GM19328 (cell line): Measurements from ENCODE around the gene DAGLA.
A peak's percentile ranks its signal among the peaks of the same experiment; 100 is the strongest.

Experiments
- ATAC-seq: cut with Tn5 transposase; IDR thresholded peaks from one replicate; pipeline ENCODE4 v1.9.1; 2021; ENCODE audit warnings: mild to moderate bottlenecking, moderate library complexity; ENCODE audit not compliant: unreplicated experiment

Gene DAGLA

DNA sequence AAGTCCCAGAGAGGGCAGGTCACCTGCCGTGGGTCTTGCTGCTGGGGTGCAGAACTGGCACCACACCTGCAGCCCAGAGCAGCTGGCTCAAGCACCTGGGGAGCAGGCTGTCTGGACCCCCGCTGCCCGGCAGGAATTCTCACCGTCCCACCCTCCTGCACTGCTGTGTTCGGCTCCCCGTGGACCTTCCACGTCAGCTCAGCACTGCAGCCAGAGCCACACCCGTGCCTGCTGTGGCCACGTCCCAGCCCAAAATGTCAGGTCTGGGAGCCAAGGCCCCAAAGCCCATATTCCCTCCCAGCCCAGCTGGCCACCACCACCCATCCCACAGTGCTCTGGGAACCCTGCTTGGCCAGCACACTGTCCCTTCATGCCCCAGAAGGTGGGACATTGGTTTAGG lies 44.2 kb downstream of the DAGLA start:
- no peak for ATAC-seq

DNA sequence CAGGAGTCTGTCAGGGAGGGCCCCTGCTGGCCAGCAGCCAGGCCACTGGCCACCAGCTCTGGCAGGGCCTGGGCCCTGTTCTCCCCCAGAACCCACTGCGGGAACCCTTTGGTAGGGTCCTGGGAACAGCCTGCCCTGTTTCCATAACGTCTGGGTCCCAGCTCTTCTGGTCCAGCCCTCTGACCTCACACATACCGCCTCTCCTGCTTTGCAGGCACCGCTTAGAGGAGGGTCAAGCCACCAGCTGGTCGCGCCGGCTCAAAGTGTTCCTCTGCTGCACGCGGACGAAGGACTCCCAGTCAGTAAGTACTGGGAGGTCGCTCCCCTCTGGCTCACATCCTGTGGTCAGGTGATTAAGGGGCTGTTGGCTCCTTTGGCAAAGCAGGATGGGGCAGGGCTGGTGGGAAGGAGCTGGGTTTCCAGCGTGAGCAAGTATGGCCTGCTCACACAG lies 45.6 kb downstream of the DAGLA start:
- no peak for ATAC-seq

DNA sequence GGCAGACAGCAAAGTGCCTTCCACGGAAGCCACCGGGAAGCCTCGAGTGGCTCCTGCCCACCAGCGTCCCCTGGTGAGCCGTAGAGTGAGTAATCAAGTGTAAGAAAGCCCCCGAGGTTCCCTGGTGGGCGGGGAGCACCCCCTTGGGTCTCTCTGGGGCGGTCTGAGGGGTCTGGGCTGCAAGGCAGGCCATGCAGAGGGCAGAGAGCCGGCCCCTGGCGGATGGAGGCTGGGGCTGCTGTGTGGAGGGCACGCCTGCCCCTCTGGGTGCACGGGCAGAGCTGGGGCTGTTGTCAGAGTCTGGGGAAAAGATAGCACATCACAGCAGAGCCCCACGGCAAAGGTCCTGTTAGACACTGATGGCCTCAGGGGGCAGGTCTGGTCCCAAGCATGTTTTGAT lies 46.6 kb downstream of the DAGLA start:
- ATAC-seq = no peak

DNA sequence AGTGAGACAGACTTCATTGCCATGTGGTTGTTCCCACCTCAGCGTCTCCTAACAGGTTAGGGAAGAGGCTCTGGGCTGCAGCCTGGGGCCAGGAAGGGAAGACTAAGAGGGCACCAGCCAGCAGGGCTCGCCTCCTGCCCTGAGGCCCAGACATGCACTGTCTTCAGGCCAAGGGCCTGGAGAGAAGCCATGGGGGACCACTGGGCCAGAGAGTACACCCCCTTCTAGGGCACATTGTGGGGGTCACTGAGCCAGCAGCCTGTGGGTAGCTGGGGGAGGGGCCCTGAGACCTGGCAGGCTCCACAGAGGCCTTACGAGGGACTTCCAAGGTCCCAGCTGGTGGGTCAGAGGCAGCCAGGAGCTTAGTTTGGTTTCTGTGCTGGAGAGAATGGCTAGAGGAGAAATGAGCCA lies 47.2 kb downstream of the DAGLA start:
- no peak for ATAC-seq

DNA sequence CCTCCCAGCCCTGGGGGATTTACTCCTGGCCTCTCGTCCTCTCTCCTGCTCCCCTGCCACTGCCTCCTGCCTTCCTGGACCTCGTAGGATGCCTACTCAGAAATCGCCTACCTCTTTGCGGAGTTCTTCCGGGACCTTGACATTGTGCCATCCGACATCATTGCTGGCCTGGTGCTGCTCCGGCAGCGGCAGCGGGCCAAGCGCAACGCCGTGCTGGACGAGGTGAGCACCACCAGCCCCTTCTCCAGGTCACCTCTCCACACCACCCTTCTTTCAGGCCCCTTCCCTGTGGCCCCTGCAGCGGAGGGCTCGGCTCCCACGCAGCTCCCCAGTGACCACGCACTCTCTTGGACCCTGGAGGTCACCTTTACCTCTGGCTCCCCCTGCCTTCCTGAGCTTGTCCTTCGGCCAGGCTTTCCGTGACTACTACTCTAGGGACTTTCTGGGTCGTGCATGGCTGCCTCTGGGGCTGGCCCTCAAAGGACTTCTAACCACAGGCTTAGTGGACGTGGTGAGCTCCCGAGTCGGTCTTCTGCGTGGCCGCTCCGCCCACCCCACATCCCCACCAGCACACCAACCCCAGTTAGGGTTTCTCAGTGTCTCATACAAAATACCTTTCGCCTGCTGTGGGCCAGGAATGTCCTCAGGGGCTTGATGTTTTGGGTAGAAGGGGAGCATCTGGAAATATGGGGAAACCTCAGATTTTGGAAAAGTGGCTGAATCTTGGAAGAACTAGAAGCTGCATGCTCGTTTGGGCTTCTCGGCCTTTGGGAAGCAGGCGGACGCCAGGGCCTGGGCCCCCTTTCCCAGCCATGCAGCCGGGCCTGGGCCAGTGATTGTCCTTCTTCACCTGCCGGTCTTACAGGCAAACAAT lies 48.1 kb downstream of the DAGLA start:
- no peak for ATAC-seq

DNA sequence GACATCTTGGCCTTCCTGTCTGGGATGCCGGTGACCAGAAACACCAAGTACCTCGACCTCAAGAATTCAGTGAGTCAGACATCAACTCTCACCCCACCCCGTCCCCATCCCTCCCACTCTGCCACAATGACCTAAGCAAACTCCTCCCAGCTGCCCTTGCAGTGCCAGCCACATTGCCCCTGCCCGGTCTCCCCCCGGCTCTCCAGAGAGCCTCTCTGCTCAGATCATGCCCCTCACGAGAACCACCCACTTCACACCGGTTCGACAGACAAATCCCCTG lies 48.7 kb downstream of the DAGLA start:
- ATAC-seq = no peak

DNA sequence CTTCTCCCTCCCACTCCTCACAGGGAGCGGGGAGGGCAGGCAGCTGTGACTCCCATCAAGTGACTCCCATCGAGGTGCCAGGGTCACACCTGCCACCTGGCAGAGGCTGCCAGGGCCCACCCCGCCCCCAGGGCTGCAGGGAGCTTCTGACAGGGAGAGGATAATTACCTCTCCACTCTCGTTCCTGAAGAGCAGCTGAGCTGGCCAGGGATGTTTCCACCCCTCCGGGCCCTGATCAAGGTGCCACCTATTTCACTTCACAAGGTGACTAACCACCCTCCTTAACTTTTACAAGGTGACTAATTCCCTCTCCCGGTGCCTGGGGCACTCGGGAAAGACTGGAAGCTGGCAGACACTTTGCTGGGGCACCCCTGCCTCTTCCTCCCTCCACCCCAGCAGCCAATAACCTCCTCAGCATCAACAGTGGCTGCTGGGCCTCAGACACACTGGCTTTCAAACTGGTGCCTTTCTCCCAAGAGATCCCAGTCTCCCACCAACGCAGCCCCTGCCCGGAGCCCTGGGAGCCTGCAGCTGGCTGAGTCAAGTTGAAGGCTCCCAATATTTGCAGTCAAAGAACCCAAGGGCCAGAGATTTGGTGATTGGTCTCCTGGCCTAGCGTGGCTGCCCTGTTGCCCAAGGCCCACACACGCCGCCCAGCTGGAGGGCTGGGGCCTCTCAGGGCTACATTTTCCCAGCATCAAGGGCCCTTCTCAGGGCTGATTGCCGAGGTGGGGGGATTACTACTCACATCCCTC lies 50.2 kb downstream of the DAGLA start:
- no peak for ATAC-seq

DNA sequence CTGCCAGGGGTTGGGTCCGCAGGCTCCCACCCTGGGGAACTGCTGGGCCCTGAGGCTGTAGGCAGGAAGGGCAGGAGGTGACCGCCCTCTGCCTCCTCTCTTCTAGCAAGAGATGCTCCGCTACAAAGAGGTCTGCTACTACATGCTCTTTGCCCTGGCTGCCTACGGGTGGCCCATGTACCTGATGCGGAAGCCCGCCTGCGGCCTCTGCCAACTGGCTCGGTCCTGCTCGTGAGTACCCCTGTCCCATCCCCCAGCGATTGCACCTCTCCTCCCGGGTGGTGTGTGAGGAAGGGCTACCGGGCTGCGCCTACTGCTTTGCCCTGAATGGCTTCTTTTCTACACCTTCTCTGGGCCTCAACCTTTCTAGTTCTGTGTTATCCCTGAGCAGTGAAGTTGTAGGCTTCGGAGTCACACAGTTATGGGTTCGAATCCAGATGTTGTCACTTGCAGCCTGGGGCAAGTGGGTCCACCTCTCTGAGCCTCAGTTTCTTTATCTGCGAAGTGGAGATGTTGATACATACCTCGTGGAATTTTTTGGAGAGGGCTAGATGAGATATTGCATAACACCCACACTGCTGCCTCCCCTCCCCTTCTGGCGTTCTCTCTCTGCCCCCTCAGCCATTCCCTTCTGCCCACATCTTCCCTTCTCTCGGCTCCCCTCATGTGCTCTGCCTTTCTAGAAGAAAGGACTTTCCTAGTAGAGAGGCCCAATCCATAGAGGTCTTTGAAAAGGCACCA lies 51.2 kb downstream of the DAGLA start:
- no peak for ATAC-seq

DNA sequence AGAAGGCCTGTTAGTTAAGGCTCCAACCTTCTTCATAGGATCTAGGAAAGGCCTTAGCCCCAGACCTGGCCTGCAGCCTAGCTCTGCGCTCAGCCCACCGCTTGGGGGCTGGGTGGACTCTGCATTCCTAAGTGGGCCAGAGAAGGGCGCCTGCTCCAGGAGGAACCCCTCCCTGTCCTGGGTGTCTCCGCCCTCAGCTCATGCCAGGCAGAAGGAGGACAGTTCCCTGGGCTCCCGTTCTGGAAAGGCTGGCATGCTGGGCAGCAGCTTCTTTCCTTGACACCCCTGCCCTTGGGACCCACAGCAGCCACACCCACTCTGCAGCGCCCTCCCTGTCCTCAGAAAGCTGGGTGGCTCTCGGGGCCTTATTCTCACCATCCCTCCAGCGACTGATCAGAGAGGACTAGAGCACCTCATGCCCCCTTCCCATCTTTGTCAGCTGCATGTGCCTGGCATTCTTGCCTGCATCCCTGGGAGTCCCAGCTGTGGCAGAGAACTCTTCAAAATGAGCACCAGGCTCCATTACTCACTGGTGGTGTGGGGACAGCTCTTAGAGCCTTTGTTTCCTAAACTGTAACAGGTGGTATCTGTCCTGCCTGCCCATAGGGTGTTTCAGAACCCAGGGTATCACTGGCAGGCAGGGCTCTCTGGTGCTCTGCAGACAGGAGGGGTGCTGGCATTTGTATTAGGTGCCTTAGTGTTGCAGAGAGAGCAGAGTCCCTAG lies 51.9 kb downstream of the DAGLA start:
- ATAC-seq = no peak

DNA sequence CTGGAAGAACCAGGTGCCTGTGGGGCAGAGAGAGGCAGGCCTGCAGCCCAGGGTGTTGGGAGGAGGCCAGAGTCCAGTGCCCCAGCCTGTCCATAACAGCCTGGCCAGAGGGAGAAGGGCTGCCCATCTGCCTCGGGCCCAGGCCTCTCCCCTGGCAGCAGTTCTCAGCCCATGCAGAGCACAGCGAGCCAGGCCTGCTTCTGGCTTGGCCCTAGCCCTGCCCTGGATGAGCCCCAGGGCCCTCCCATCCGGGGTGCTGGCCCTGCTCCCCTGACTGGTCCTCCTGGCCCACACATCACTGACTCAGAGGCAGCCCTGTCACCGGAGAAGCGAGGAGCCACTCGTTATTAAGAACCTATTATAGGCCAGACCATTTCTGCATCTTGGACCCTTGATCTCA lies 52.5 kb downstream of the DAGLA start:
- no peak for ATAC-seq

DNA sequence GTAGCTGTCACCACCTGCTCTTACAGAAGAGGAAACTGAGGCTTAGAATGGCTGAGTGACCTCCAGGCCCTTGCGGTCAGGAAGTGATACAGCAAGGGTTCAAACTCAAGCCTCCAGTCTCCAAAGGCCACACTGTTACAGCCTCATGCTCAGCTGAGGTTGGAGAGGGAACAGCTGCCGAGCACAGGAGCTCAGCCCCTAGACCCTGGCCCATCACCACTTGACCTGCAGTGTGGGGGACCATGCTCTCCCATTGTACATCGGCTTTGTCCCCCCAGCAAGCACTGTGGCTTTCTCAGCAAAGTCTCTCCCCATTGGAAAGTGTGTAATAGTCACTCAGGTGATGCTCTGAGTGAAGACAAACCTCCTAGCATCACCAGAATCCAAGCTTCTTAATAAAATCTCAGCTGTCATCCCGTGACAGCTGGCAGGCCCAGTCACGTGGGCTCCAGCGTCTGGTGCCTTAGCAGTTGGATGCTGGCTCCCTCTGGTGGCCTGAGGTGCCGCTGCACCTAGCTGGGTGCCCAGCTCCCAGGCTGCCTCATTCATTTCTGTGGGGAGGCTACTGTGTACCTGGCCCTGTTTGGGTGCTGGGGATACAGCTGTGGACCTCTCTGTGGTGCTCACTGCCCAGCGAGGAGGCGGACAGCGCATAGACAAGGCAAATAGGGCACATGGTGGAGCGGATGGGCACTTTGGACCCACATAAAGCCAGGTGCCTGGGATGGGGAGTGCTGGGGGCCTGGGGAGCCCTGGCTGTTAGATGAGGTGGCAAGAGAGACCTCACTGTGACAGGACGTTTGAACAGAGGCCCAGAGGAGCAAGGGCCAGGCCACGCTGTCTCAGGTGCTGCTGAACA lies 53.2 kb downstream of the DAGLA start:
- ATAC-seq = peak; percentile 82

DNA sequence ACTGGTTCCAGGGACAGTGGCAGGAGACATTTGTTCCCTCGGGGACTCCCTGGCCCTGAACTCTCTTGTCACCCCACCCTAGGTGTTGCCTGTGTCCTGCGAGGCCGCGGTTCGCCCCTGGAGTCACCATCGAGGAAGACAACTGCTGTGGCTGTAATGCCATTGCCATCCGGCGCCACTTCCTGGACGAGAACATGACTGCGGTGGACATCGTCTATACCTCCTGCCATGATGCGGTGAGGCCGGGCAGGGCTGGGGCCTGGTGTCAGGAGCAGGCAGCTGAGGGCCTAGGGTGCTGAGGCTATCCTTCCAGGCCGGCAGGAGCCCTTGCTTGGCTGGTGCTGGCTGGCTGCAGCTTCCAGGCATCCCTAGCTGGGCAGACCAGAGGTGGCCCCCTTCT lies 54.6 kb downstream of the DAGLA start:
- ATAC-seq = no peak

DNA sequence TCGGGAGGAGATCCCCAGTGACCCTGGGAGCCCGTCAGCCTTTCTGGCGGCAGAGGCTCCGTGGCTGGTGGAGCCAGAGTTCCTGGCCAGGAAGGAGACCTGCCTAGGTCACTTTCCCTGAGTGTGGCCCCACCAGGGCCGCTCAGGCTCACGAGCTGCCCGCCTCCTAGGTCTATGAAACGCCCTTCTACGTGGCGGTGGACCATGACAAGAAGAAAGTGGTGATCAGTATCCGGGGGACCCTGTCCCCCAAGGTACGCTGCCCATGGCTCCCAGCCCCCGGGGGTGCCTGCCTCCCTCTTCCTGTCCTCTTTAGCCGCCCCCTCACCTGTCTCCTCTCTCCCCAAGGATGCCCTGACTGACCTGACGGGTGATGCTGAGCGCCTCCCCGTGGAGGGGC lies 55.2 kb downstream of the DAGLA start:
- ATAC-seq = no peak

DNA sequence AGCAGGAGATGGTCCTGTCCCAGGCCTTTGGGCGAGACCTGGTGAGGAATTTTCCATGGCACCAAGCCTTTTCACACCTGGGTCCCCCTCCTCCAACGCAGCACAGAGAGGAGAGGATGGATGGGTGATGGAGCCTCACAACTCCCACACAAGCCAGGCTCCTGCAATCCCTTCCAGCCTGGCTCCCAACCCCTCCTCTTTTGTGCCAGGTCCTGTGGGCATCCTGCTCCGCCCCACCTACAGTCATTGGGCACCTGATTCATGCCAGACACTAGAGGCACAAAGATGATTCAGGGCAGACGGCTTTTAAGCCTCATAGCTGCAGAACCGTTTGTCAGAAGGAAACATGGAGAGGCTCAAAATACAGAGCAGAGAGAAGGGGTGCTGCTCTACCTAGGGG lies 56.1 kb downstream of the DAGLA start:
- no peak for ATAC-seq

DNA sequence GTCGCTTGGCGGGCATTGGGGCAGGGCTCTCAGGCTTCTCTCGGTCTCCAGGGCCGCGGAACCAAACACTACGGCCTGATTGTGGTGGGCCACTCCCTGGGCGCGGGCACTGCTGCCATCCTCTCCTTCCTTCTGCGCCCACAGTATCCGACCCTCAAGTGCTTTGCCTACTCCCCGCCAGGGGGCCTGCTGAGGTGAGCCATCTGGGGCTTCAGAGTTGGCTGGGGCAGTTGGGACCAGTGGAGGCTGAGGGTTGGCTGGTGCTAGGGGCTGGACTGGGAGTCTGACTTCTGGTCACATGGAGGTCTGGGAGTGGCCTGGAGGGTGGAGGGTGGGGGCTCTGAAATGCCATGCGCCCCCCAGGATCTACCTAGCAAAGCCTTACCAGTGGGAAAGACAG lies 56.9 kb downstream of the DAGLA start:
- no peak for ATAC-seq

DNA sequence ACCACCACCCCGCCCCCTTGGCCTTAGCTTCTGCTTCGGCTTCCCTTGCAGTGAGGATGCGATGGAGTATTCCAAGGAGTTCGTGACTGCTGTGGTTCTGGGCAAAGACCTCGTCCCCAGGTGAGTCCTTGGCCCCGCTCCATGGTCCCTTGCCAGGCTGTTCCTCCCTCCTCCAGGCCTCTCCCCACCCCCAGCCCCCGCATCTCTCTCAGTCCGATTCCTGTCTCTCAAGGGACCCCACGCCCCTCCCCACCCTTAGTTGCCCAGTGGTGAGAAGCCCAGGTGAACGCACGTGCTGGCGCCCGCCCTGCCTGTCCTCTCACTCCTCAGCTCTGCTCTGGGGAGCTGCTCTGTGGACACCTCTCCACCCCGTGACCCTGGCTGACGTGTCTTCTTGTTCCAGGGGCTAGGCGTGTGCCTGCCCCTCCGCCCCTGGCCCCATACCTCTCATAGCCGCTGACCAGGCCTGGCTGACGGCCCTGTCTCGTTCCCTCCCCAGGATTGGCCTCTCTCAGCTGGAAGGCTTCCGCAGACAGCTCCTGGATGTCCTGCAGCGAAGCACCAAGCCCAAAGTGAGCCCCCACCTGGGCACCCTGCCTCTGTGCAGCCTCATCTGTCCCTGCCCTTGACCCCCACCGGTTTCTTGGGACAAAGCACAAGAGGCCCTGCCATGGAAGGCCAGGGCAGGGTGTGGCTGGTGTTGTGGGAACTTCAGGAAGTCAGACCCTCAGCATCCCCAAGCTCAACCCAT lies 57.6 kb downstream of the DAGLA start:
- ATAC-seq = no peak

DNA sequence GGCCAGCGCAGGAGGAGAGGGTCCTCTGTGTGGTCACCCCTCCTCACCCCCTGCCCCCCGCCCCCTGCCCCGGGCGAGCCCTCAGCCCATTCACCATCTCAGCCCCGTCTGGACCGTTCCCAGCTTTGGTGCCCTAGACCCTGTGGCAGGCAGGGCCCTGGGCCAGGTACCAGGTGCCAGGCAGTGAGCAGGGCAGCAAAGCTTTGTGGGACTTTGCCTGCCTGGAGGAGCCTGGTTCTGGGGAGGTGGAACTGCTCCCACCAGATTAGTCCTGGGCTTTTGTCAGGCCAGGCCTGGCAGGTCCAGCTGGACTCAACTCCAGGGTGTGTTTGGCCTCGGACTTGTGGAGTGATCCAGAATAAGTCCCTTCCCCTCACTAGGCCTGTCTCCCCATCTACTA lies 58.6 kb downstream of the DAGLA start:
- no peak for ATAC-seq

DNA sequence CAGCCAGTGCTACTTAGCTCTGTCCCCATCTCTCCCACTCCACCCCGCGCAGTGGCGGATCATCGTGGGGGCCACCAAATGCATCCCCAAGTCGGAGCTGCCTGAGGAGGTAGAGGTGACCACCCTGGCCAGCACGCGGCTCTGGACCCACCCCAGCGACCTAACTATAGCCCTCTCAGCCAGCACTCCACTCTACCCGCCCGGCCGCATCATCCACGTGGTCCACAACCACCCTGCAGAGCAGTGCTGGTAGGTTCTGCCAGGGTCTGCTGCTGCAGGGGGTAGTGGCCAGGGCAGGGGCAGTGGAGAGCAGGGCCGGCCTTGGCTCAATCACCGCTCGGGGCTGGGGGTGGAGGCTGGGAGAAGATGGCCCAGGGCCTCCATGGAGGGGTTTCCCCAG lies 59.2 kb downstream of the DAGLA start:
- no peak for ATAC-seq

DNA sequence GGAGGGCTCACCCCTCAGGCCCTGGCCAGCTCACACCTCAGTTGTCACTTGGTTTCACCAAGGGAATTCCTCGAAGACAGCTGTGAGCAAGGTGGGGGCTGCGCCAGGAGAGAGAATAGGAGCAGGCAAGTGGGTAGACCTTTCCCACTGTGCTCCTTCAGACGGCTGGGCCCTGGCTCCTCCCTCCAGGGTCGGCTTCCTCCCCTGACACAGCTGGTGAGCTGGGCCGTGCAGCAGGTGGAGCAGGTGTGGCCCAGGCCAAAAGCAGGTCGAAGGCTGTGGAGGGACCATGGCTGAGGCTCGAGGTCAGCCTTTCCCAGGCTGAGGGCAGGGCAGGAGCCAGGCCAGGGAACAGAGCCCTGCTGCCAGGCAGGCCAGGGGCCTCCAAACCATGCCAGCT lies 59.8 kb downstream of the DAGLA start:
- ATAC-seq = no peak

DNA sequence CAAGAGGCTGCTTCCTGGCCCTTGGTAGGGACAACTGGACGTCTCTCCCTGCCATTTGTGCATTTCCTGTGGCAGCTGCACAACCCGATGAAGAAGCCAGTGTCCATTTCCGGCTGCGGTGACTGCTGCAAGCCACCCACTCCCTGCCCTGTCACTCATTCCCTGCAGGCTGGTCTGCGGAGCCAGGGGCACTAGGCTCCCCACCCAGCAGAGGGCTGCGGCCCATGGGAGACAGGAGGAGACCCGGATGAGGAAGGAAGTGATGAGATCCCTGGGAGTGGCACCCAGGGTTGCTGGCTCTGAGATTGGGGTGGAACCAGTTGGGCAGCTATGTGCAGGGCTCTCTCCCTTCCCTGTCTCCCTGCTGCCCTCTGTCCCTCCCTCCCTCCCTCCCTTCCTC lies 62.2 kb downstream of the DAGLA start:
- no peak for ATAC-seq
